Measurements from ENCODE around the gene MCCC2. TPM values are rescaled to one million over a fixed set of nuclear protein-coding genes. Genes with fewer than 3 reads are reported as not detected.
"Not testable (repeated sequence)": the region's sequence is repeated elsewhere in the genome, so short reads cannot be mapped to it uniquely, and the experiment has no call there.

MCCC2 gene
- total RNA-seq, 4 donors from 2014 or later: 31.5 to 46.9 (median 37.6) TPM

DNA sequence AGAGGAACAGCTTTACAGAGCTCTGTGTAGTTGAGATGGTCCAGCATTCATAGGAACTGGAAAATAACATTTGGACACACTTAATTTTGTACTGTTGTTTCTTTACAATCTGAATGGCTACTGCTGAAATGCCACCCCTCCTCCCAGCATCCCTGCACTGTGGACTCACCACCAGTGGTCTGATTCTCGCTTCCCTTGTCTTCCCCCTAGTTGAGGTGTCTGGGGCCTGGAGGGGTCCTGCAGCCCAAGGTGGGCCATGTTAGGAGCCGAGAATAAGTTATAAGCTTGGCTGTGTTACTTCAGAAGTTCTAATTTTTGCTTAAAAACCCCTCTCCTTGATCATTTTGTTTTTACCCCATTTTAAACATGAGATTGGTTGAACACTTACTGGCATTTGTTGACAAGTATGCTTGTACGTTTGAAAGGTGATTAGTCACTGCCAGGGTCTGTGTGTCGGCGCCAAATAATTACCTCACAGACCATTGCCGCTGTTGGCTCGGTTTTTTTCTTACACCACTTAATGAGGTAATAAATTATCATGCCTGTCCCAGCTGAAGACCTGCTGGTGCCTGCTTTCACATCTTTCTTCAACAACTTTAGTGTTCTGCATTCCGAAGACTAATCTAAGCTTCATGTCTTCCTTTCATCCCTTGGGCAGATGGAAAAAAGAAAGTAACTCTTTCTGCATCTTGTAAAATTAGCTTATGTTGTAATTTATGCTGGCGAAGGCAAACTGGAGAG lies 65.8 kb downstream of the MCCC2 start:
- Histone ChIP-seq H3K27ac (no peak overlapping the region), H3K9me3 (no peaks in the 10 kb centered on the region), H3K4me3 (no peak overlapping the region), H3K27me3 (no peaks in the 10 kb centered on the region), H3K36me3 (peaks cover 0 to 92% (median 26%) of the 10 kb centered on the region in 3 donors), H3K4me1 (no peaks in the 10 kb centered on the region)
- DNase-seq (ENCODE audit: low spot score in 2 of 2): no peak
- TF ChIP-seq, protein P1, sequence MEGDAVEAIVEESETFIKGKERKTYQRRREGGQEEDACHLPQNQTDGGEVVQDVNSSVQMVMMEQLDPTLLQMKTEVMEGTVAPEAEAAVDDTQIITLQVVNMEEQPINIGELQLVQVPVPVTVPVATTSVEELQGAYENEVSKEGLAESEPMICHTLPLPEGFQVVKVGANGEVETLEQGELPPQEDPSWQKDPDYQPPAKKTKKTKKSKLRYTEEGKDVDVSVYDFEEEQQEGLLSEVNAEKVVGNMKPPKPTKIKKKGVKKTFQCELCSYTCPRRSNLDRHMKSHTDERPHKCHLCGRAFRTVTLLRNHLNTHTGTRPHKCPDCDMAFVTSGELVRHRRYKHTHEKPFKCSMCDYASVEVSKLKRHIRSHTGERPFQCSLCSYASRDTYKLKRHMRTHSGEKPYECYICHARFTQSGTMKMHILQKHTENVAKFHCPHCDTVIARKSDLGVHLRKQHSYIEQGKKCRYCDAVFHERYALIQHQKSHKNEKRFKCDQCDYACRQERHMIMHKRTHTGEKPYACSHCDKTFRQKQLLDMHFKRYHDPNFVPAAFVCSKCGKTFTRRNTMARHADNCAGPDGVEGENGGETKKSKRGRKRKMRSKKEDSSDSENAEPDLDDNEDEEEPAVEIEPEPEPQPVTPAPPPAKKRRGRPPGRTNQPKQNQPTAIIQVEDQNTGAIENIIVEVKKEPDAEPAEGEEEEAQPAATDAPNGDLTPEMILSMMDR (IDR thresholded peaks at IDR 0.05): no peak
- TF ChIP-seq EP300 (IDR thresholded peaks at IDR 0.05) (no peak), POLR2A (IDR thresholded peaks at IDR 0.05) (no peak)
- 46 to 58% methylated on average over 9 of the region's 9 CpGs for WGBS, 2 donors

- no peak overlapping the region for H3K27ac ChIP-seq
- no peaks in the 10 kb centered on the region for H3K9me3 ChIP-seq
- H3K27me3 ChIP-seq: no peaks in the 10 kb centered on the region
- H3K4me1 ChIP-seq: no peaks in the 10 kb centered on the region
- TF ChIP-seq, protein P1 (IDR thresholded peaks at IDR 0.05): no peak
- TF ChIP-seq EP300 (IDR thresholded peaks at IDR 0.05) (no peak), POLR2A (IDR thresholded peaks at IDR 0.05) (no peak)
- no peak for DNase-seq (ENCODE audit: low spot score in 2 of 2)
- 85 to 93% methylated on average over 3 of the region's 3 CpGs for WGBS, 2 donors
- H3K36me3 ChIP-seq: peaks cover 0 to 49% (median 15%) of the 10 kb centered on the region in 3 donors
- no peak overlapping the region for H3K4me3 ChIP-seq
Measured at GRCh38 chr5:71658916-71659662, 71.9 kb downstream of the MCCC2 start.

DNA sequence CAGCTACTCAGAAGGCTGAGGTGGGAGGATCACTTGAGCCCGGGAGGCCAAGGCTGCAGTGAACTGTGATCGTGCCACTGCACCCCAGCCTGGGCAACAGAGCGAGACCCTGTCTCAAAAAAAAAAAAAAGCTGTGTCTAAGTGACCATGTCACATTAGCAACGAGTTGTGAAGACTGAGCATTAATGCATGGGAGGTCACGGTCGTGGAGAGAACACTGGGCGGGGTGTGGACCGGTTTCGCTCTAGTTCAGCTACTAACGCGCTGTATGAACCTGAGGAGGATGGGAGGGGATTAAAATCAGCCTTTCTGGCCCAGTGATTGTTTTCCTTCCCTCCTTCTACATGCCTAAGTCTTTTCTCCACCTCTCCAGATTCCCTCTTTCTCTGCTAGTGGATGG lies 75.2 kb downstream of the MCCC2 start:
- peaks cover 0 to 16% (median 9%) of the 10 kb centered on the region in 3 donors for H3K36me3 ChIP-seq
- no peak for DNase-seq (ENCODE audit: low spot score in 2 of 2)
- H3K4me1 ChIP-seq: no peaks in the 10 kb centered on the region
- no peaks in the 10 kb centered on the region for H3K9me3 ChIP-seq
- H3K27ac ChIP-seq: no peak overlapping the region
- WGBS, 2 donors: 85 to 86% methylated on average over 11 of the region's 11 CpGs
- TF ChIP-seq POLR2A (IDR thresholded peaks at IDR 0.05) (no peak), EP300 (IDR thresholded peaks at IDR 0.05) (no peak)
- TF ChIP-seq, protein P1 (IDR thresholded peaks at IDR 0.05): no peak
- no peak overlapping the region for H3K4me3 ChIP-seq
- H3K27me3 ChIP-seq: no peaks in the 10 kb centered on the region

GRCh38 chr5:71663191-71663969 lies 76.2 kb downstream of the MCCC2 start:
- H3K27ac ChIP-seq: no peak overlapping the region
- WGBS, 2 donors: 79 to 90% methylated on average over 6 of the region's 6 CpGs
- TF ChIP-seq POLR2A (IDR thresholded peaks at IDR 0.05) (no peak), EP300 (IDR thresholded peaks at IDR 0.05) (no peak)
- TF ChIP-seq, protein P1 (IDR thresholded peaks at IDR 0.05): no peak
- H3K27me3 ChIP-seq: no peaks in the 10 kb centered on the region
- H3K4me3 ChIP-seq: no peak overlapping the region
- DNase-seq (ENCODE audit: low spot score in 2 of 2): no peak
- no peaks in the 10 kb centered on the region for H3K4me1 ChIP-seq
- no peaks in the 10 kb centered on the region for H3K9me3 ChIP-seq
- H3K36me3 ChIP-seq: peaks cover 0 to 6% (median 0%) of the 10 kb centered on the region in 3 donors

DNA sequence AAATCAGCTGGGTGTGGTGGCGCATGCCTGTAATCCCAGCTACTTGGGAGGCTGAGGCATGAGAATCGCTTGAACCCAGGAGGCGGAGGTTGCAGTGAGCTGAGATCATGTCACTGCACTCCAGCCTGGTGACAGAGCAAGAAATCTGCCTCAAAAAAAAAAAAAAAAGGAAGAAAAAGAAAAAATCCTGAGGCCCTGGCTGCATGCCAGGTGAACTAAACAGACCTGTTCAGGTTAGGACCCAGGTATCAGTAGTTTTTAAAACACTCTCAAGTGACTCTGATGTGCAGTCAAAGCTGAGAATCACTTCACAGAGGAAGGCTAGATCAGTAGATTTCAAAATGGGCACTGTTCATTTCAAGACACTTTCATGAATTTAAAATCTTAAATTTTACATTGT lies 77.5 kb downstream of the MCCC2 start:
- H3K4me1 ChIP-seq; H3K27me3 ChIP-seq; H3K36me3 ChIP-seq; H3K27ac ChIP-seq; DNase-seq (ENCODE audit: low spot score in 2 of 2); H3K4me3 ChIP-seq; H3K9me3 ChIP-seq: not testable (repeated sequence)
- WGBS, 2 donors: 95 to 97% methylated on average over 3 of the region's 3 CpGs

Data from tibial nerve (tissue), 4 donors.